ENCODE measurements around the gene FAM107B.

GRCh38 chr10:14584661-14585060 lies 190.0 kb downstream of the FAM107B start:
- no peak for TF ChIP-seq CTCF (tag by site-specific recombination; IDR thresholded peaks at IDR 0.05)
- no peak for TF ChIP-seq ZNF239 (tag by site-specific recombination; IDR thresholded peaks at IDR 0.05)
- TF ChIP-seq REST (tag by site-specific recombination; IDR thresholded peaks at IDR 0.05) = no peak
- TF ChIP-seq ZNF292 (tag by site-specific recombination; IDR thresholded peaks at IDR 0.05; ENCODE audit: borderline replicate concordance, low read depth) = no peak
- no peak for TF ChIP-seq OVOL3 (tag by site-specific recombination; IDR thresholded peaks at IDR 0.05)
- no peak for TF ChIP-seq ZNF140 (tag by site-specific recombination; IDR thresholded peaks at IDR 0.05)
- no peak for TF ChIP-seq PRDM2 (tag by site-specific recombination; IDR thresholded peaks at IDR 0.05; ENCODE audit: borderline replicate concordance)
- TF ChIP-seq ZBTB44 (tag by site-specific recombination; IDR thresholded peaks at IDR 0.05) = no peak
- TF ChIP-seq ZNF184 (tag by site-specific recombination; IDR thresholded peaks at IDR 0.05) = no peak

All from HEK293 (cell line).